Measurements from ENCODE around the gene WIPI1. TPM values are rescaled to one million over a fixed set of nuclear protein-coding genes. Genes with fewer than 3 reads are reported as not detected.

WIPI1 gene
- total and polyA plus RNA-seq, 9 of the 15 experiments (the other 6 are each of a cell fraction or from before 2014, with no cell fraction given): 3.7 to 23.5 (median 11.8) TPM

DNA sequence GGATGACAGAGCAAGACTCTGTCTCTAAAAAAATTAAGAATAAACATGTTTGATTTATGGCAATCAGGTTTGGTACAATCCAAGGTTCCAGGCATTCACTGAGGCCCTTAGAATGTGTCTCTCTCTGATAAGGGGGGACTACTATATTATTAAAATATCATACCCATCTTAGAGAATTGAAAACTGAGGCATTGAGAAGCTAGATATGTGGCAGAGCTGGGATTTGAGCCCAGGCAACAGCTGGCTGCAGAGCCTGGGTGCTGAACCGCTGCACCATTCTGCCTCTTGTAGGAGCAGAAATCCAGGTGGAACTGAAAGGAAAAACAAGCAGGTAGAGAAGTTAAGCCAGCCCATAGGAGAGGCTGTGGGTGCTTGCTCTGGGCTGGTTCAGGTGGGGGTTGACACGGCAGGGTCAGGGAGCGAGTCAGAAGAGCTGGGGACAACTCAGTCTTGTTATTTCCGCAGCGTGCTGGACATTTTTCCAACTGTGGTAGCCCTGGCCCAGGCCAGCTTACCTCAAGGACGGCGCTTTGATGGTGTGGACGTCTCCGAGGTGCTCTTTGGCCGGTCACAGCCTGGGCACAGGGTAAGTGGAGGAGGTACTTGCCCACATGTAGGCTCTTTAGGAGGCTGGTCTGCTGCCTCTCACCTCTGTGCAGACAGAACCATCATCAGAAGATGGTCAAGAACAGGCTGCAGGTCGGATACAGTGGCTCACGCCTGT is 62.5 kb downstream of the WIPI1 start:
- FAIRE-seq (no peak), DNase-seq (ENCODE audit: extremely low read depth in 1 of 4, low spot score in 3 of 4) (no peak), ATAC-seq (no peak)
- Histone ChIP-seq H4K20me1 (replicated peaks; ENCODE audit: control insufficient read depth, insufficient read depth, low read length) (no peaks in the 10 kb centered on the region), H3K27me3 (ENCODE audit: control insufficient read depth in 2 of 2, insufficient read depth in 2 of 2, low read length in 2 of 2) (peaks cover 14 to 53% of the 10 kb centered on the region in 2 experiments; a peak in 3 of 5 replicates), H3K9me3 (replicated peaks; ENCODE audit: control insufficient read depth, insufficient read depth, low read depth, low read length) (no peaks in the 10 kb centered on the region), H3K79me2 (ENCODE audit: control insufficient read depth, insufficient read depth, low read length) (no peaks in the 10 kb centered on the region), H3K9ac (ENCODE audit: insufficient read depth in 1 of 2, low read depth in 2 of 2, low read length in 2 of 2) (no peak overlapping the region), H3K4me2 (ENCODE audit: insufficient read depth, low read length) (no peak overlapping the region), H3K9me1 (ENCODE audit: control insufficient read depth, insufficient read depth, low read length) (no peaks in the 10 kb centered on the region), H2AFZ (ENCODE audit: low read depth, low read length) (no peak overlapping the region), H3K27ac (ENCODE audit: extremely low read depth, low read depth, low read length) (no peak overlapping the region), H3K36me3 (ENCODE audit: control insufficient read depth, insufficient read depth, low read length) (no peaks in the 10 kb centered on the region), H3K4me1 (replicated peaks in 1 of 2; ENCODE audit: control insufficient read depth in 2 of 2, insufficient read depth in 2 of 2, low read length in 2 of 2) (0 out of 5 replicates have a peak, but pooled peaks cover 0 to 4% of the 10 kb centered on the region in 2 experiments), H3K4me3 (no peak overlapping the region)
- ChIA-PET POLR2A (no interaction called here), CTCF (ENCODE audit: low intra/inter-chr PET ratio) (no interaction called here)
- 4% methylated on average over 12 of the region's 12 CpGs for WGBS (ENCODE audit: insufficient coverage, low coverage, missing lambda C conversion rate)
- TF ChIP-seq BCOR (IDR thresholded peaks at IDR 0.05) (0 out of 2 replicates have a peak, but pooled peaks have one; percentile 16), RBM25 (IDR thresholded peaks at IDR 0.05; ENCODE audit: low read depth, low read length, severe bottlenecking) (peak; percentile 38), SIN3B (IDR thresholded peaks at IDR 0.05; ENCODE audit: low read depth) (no peak), ZKSCAN8 (CRISPR knock-in tag; IDR thresholded peaks at IDR 0.05) (no peak), YY1 (IDR thresholded peaks at IDR 0.05; ENCODE audit: borderline replicate concordance in 1 of 3, control insufficient read depth in 1 of 3, extremely low read depth in 1 of 3, insufficient read depth in 3 of 3, insufficient read length in 1 of 3, insufficient replicate concordance in 2 of 3, low read depth in 1 of 3, low read length in 2 of 3) (no peak)
- intact Hi-C loops (cut with micrococcal nuclease) (loop anchor here (10.0 kb wide), 1 partner anchor 130 kb away; no protein-coding TSS in a partner anchor), in situ Hi-C loops (cut with MboI) (no loop called here)
- no TSS peak for BruUV-seq (replicated peaks)

Measured in K562 (cell line).